OCI-LY7 (cell line): ENCODE data around the gene OR10A6. TPM values are rescaled to one million over a fixed set of nuclear protein-coding genes. Genes with fewer than 3 reads are reported as not detected.
A peak's percentile ranks its signal among the peaks of the same experiment; 100 is the strongest.

ENCODE experiments used
- BruUV-seq: library from RNA; stranded (reverse); fragments of 400-500 nt; replicated peaks from 2 replicates; lab custom pipeline; 2021; lab: Mats Ljungman, UMichigan
- CTCF ChIA-PET: fragments of 300-600 bp; sonication (Branson Sonifier 250); formaldehyde crosslinking; loops from one replicate; lab custom pipeline; 2022; ENCODE audit warnings: antibody characterized with exemption; ENCODE audit not compliant: unreplicated experiment; lab: Charles Lee
- POLR2A ChIA-PET: fragments of 300-600 bp; sonication (Branson Sonifier 250); formaldehyde crosslinking; loops from one replicate; lab custom pipeline; 2022; ENCODE audit warnings: antibody characterized with exemption; lab: Charles Lee
- DNase-seq: peaks from one replicate; pipeline ENCODE4 v3.0.0-alpha.2; 2015; ENCODE audit warnings: low spot score
- H2AFZ ChIP-seq: fragments of 200-600 bp; sonication (generic), shearing (Covaris generic); 2 replicates; pipeline ENCODE4 v1.6.1; 2014; ENCODE audit warnings: mild to moderate bottlenecking, antibody characterized with exemption, low read length, moderate library complexity
- H3K27ac ChIP-seq: fragments of 200-600 bp; sonication (generic); 2 replicates; pipeline ENCODE4 v1.5.1; 2014; ENCODE audit warnings: mixed run types, low read depth, mild to moderate bottlenecking, moderate library complexity, low read length, inconsistent platforms; ENCODE audit not compliant: poor library complexity, severe bottlenecking
- H3K36me3 ChIP-seq: fragments of 200-600 bp; sonication (generic); 2 replicates; pipeline ENCODE4 v1.6.1; 2014; ENCODE audit warnings: mild to moderate bottlenecking, antibody characterized with exemption, low read length, moderate library complexity, mixed read lengths; ENCODE audit not compliant: insufficient read depth
- H3K4me1 ChIP-seq: fragments of 200-600 bp; sonication (generic); 2 replicates; pipeline ENCODE4 v1.5.1; 2014; ENCODE audit warnings: mild to moderate bottlenecking, low read length; ENCODE audit not compliant: insufficient read depth, poor library complexity, severe bottlenecking
- H3K4me2 ChIP-seq: fragments of 200-600 bp; sonication (generic); 2 replicates; pipeline ENCODE4 v1.6.1; 2014; ENCODE audit warnings: mild to moderate bottlenecking, low read length
- H3K4me3 ChIP-seq: fragments of 200-600 bp; sonication (generic); 2 replicates; pipeline ENCODE4 v1.5.1; 2014; ENCODE audit warnings: mild to moderate bottlenecking, low read depth, low read length; ENCODE audit not compliant: poor library complexity, severe bottlenecking
- H3K79me2 ChIP-seq: fragments of 200-600 bp; sonication (generic); 2 replicates; pipeline ENCODE4 v1.6.1; 2016; ENCODE audit warnings: low read depth, mild to moderate bottlenecking, low read length, moderate library complexity, mixed read lengths; ENCODE audit not compliant: insufficient read depth
- H3K9me2 ChIP-seq: fragments of 200-600 bp; sonication (generic); 2 replicates; pipeline ENCODE4 v1.6.1; 2016; ENCODE audit warnings: mild to moderate bottlenecking, low read length, mixed read lengths; ENCODE audit not compliant: insufficient read depth
- H3K9me3 ChIP-seq: fragments of 200-600 bp; sonication (generic); 2 replicates; pipeline ENCODE4 v1.6.1; 2014; ENCODE audit warnings: mild to moderate bottlenecking, mixed run types, low read length, mixed read lengths
- H4K20me1 ChIP-seq: fragments of 200-600 bp; sonication (generic); 2 replicates; pipeline ENCODE4 v1.6.1; 2014; ENCODE audit warnings: mild to moderate bottlenecking, antibody characterized with exemption, low read length, moderate library complexity, mixed read lengths; ENCODE audit not compliant: insufficient read depth
- CTCF ChIP-seq: fragments of 200-600 bp; sonication (generic); conservative IDR thresholded peaks from 2 replicates; pipeline ENCODE4 v1.5.1; 2014; ENCODE audit warnings: mild to moderate bottlenecking, antibody characterized with exemption, low read length, moderate library complexity, mixed read lengths
- EZH2phosphoT487 ChIP-seq: fragments of 200-600 bp; sonication (generic); IDR thresholded peaks from 2 replicates; pipeline ENCODE4 v1.6.1; 2018; ENCODE audit warnings: low read depth, borderline replicate concordance, mild to moderate bottlenecking, mixed run types, antibody characterized with exemption, low read length, moderate library complexity, mixed read lengths
- intact Hi-C: fragments of 100-400 bp; cut with micrococcal nuclease; formaldehyde crosslinking; loops from one replicate; pipeline ENCODE4 v1.10.0; 2022; ENCODE audit not compliant: unreplicated experiment
- small RNA-seq: library from RNA; depleted of rRNA; stranded (forward); fragments of <200 nt; gene quantifications from one replicate; pipeline ENCODE3, GENCODE V24; 2014
- total RNA-seq, 2 experiments: library from RNA; depleted of rRNA in 1 of 2; stranded (reverse); fragments of >200 nt in 1 of 2; shearing (Covaris generic) in 1 of 2; gene quantifications; 2 replicates each; pipeline ENCODE4 v1.2.3, GENCODE V29; 2014 to 2022

Gene OR10A6
- total RNA-seq, 2 experiments from 2014 or later, result not detected

GRCh38 chr11:7889985-7890384 is 41.1 kb downstream of the OR10A6 start:
- DNase-seq, result peak; percentile 41
- ChIA-PET POLR2A (interaction anchor here (0.6 to 3.4 kb wide), 6 partner anchors 11 to 1098 kb away, joined by 3 to 16 read pairs (median 4); partner anchors contain the start of gene EIF3F), CTCF (interaction anchor here (4.9 kb wide), 1 partner anchor 97 kb away, joined by 42 read pairs; the partner anchor contains the start of gene EIF3F)
- Histone ChIP-seq H3K27ac (peak overlapping the region; percentile 74), H3K9me2 (no peaks in the 10 kb centered on the region), H3K4me1 (peaks cover 43% of the 10 kb centered on the region), H3K36me3 (no peaks in the 10 kb centered on the region), H4K20me1 (no peaks in the 10 kb centered on the region), H2AFZ (peak overlapping the region; percentile 94), H3K79me2 (no peaks in the 10 kb centered on the region), H3K4me2 (peak overlapping the region; percentile 58), H3K9me3 (no peaks in the 10 kb centered on the region), H3K4me3 (peak overlapping the region; percentile 16)
- intact Hi-C loops, result no loop called here
- no TSS peak for BruUV-seq
- TF ChIP-seq EZH2phosphoT487, result no peak
- TF ChIP-seq CTCF, result no peak

DNA sequence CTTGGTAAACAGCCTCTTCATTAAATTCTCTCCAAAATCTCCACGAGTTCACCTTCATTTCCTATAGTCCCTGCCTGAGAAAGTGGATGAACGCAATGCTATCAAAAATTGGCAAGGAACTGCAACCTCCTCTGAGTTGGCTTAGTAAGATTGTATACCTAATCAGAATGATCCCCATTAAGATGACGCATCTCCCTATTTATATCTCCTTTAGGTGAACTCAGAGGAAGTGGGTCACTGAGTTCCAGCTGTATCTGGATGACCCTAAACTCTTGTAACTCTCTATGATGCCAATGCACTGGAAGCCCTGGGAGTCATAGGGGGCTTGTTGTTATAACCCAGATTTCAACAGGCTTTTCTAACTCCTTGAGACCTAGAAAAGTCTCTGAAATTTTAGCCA is 48.2 kb downstream of the OR10A6 start:
- H3K4me1 ChIP-seq, result peaks cover 5% of the 10 kb centered on the region
- ChIA-PET POLR2A (no interaction called here), CTCF (no interaction called here)

More for the DNA sequence above, 48.2 kb downstream of the OR10A6 start:
- TF ChIP-seq EZH2phosphoT487, result no peak
- no peak for TF ChIP-seq CTCF
- no peak overlapping the region for H3K27ac ChIP-seq
- H3K4me3 ChIP-seq, result no peak overlapping the region
- peaks cover 10% of the 10 kb centered on the region; the same call in 1 of the 2 replicates for H3K9me3 ChIP-seq
- no peak overlapping the region for H2AFZ ChIP-seq
- BruUV-seq, result no TSS peak
- no peaks in the 10 kb centered on the region for H3K79me2 ChIP-seq
- DNase-seq, result no peak
- intact Hi-C loops, result no loop called here
- no peaks in the 10 kb centered on the region for H3K9me2 ChIP-seq
- H4K20me1 ChIP-seq, result no peaks in the 10 kb centered on the region
- H3K36me3 ChIP-seq, result no peaks in the 10 kb centered on the region; the same call in 1 of the 2 replicates
- H3K4me2 ChIP-seq, result no peak overlapping the region

Small RNA genes within 50 kb of the gene (small RNA-seq; reads per million reads assigned to genes)
- gene COX6CP5 (not detected), gene RNU6-943P (not detected)

Other genes with a start within 250 kb of the OR10A6 start
- gene OVCH2, start 224.8 kb downstream of the OR10A6 start, total RNA-seq (2014; rRNA removed; shearing (Covaris generic)), result not detected in 2 replicates
- gene OVCH2, start 224.8 kb downstream of the OR10A6 start, total RNA-seq (2022), result not detected in 2 replicates
- gene OR5P2, start 134.3 kb downstream of the OR10A6 start, total RNA-seq (2014; rRNA removed; shearing (Covaris generic)), result not detected in 2 replicates
- not detected in 2 replicates for gene OR5P2, start 134.3 kb downstream of the OR10A6 start, total RNA-seq (2022)
- gene OR5P3, start 100.4 kb downstream of the OR10A6 start, total RNA-seq (2014; rRNA removed; shearing (Covaris generic)), result not detected in 2 replicates
- gene OR5P3, start 100.4 kb downstream of the OR10A6 start, total RNA-seq (2022), result not detected in 2 replicates
- not detected in 2 replicates for gene OR10A3, start 10.4 kb upstream of the OR10A6 start, total RNA-seq (2014; rRNA removed; shearing (Covaris generic))
- not detected in 2 replicates for gene OR10A3, start 10.4 kb upstream of the OR10A6 start, total RNA-seq (2022)
- not detected in 2 replicates for gene NLRP10, start 34.2 kb upstream of the OR10A6 start, total RNA-seq (2014; rRNA removed; shearing (Covaris generic))
- not detected in 2 replicates for gene NLRP10, start 34.2 kb upstream of the OR10A6 start, total RNA-seq (2022)
- gene EIF3F, start 56.1 kb upstream of the OR10A6 start, total RNA-seq (2014; rRNA removed; shearing (Covaris generic)), result 239 and 376 TPM in 2 replicates
- 367 and 403 TPM in 2 replicates for gene EIF3F, start 56.1 kb upstream of the OR10A6 start, total RNA-seq (2022)
- gene TUB, start 149.9 kb upstream of the OR10A6 start, total RNA-seq (2014; rRNA removed; shearing (Covaris generic)), result not detected in 2 replicates
- not detected in 2 replicates for gene TUB, start 149.9 kb upstream of the OR10A6 start, total RNA-seq (2022)
- gene RIC3, start 237.8 kb upstream of the OR10A6 start, total RNA-seq (2014; rRNA removed; shearing (Covaris generic)), result not detected in 2 replicates
- not detected in 2 replicates for gene RIC3, start 237.8 kb upstream of the OR10A6 start, total RNA-seq (2022)